Parathyroid adenoma (tissue), 2 donors: ENCODE results near the gene ECT2L.

Experiments
- H2AFZ ChIP-seq: fragments of 300-600 bp; sonication (generic); one replicate; pipeline ENCODE4 v1.7.0; 2017; ENCODE audit warnings: antibody characterized with exemption, mild to moderate bottlenecking
- H3K27ac ChIP-seq: fragments of 300-600 bp; sonication (generic); one replicate; pipeline ENCODE4 v1.7.0; 2017
- H3K27me3 ChIP-seq: fragments of 300-600 bp; sonication (generic); one replicate; pipeline ENCODE4 v1.7.0; 2017; ENCODE audit warnings: low read length; ENCODE audit not compliant: control insufficient read depth, insufficient read depth
- H3K36me3 ChIP-seq: fragments of 300-600 bp; sonication (generic); one replicate; pipeline ENCODE4 v1.7.0; 2017; ENCODE audit warnings: low read length; ENCODE audit not compliant: control insufficient read depth, insufficient read depth
- H3K4me1 ChIP-seq: fragments of 300-600 bp; sonication (generic); one replicate; pipeline ENCODE4 v1.7.0; 2017; ENCODE audit warnings: control low read depth
- H3K4me2 ChIP-seq: fragments of 300-600 bp; sonication (generic); one replicate; pipeline ENCODE4 v1.7.0; 2017; ENCODE audit warnings: low read length
- H3K4me3 ChIP-seq: fragments of 300-600 bp; sonication (generic); one replicate; pipeline ENCODE4 v1.7.0; 2017; ENCODE audit warnings: low read depth, low read length
- H3K79me2 ChIP-seq: fragments of 300-600 bp; sonication (generic); one replicate; pipeline ENCODE4 v1.7.0; 2017; ENCODE audit warnings: control low read depth
- H3K9ac ChIP-seq: fragments of 300-600 bp; sonication (generic); one replicate; pipeline ENCODE4 v1.7.0; 2017; ENCODE audit warnings: mild to moderate bottlenecking
- H3K9me3 ChIP-seq: fragments of 300-600 bp; sonication (generic); one replicate; pipeline ENCODE4 v1.7.0; 2017; ENCODE audit warnings: low read length; ENCODE audit not compliant: control insufficient read depth
- TF ChIP-seq, protein P1 (sequence below): fragments of 300-600 bp; sonication (generic); IDR thresholded peaks from one replicate; pipeline ENCODE4 v1.7.0; 2017; ENCODE audit warnings: antibody characterized with exemption, mild to moderate bottlenecking
- donor health status: primary hyperparathyroidism.

Gene ECT2L

GRCh38 chr6:138873191-138873590 lies 77.3 kb downstream of the ECT2L start:
- no peaks in the 10 kb centered on the region for H3K27me3 ChIP-seq
- no peaks in the 10 kb centered on the region for H3K79me2 ChIP-seq
- TF ChIP-seq, protein P1, sequence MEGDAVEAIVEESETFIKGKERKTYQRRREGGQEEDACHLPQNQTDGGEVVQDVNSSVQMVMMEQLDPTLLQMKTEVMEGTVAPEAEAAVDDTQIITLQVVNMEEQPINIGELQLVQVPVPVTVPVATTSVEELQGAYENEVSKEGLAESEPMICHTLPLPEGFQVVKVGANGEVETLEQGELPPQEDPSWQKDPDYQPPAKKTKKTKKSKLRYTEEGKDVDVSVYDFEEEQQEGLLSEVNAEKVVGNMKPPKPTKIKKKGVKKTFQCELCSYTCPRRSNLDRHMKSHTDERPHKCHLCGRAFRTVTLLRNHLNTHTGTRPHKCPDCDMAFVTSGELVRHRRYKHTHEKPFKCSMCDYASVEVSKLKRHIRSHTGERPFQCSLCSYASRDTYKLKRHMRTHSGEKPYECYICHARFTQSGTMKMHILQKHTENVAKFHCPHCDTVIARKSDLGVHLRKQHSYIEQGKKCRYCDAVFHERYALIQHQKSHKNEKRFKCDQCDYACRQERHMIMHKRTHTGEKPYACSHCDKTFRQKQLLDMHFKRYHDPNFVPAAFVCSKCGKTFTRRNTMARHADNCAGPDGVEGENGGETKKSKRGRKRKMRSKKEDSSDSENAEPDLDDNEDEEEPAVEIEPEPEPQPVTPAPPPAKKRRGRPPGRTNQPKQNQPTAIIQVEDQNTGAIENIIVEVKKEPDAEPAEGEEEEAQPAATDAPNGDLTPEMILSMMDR = no peak
- H3K9ac ChIP-seq = no peak overlapping the region
- no peak overlapping the region for H2AFZ ChIP-seq
- H3K27ac ChIP-seq = no peak overlapping the region
- H3K4me2 ChIP-seq = no peak overlapping the region
- no peaks in the 10 kb centered on the region for H3K36me3 ChIP-seq
- H3K4me1 ChIP-seq = no peaks in the 10 kb centered on the region
- no peaks in the 10 kb centered on the region for H3K9me3 ChIP-seq
- H3K4me3 ChIP-seq = no peak overlapping the region

GRCh38 chr6:138882369-138883017 lies 86.6 kb downstream of the ECT2L start:
- Histone ChIP-seq H3K4me2 (no peak overlapping the region), H3K36me3 (no peaks in the 10 kb centered on the region), H3K27ac (no peak overlapping the region), H3K4me3 (no peak overlapping the region), H3K27me3 (no peaks in the 10 kb centered on the region), H3K79me2 (no peaks in the 10 kb centered on the region), H3K4me1 (no peaks in the 10 kb centered on the region), H3K9me3 (no peaks in the 10 kb centered on the region), H3K9ac (no peak overlapping the region), H2AFZ (no peak overlapping the region)
- TF ChIP-seq, protein P1 = no peak

DNA sequence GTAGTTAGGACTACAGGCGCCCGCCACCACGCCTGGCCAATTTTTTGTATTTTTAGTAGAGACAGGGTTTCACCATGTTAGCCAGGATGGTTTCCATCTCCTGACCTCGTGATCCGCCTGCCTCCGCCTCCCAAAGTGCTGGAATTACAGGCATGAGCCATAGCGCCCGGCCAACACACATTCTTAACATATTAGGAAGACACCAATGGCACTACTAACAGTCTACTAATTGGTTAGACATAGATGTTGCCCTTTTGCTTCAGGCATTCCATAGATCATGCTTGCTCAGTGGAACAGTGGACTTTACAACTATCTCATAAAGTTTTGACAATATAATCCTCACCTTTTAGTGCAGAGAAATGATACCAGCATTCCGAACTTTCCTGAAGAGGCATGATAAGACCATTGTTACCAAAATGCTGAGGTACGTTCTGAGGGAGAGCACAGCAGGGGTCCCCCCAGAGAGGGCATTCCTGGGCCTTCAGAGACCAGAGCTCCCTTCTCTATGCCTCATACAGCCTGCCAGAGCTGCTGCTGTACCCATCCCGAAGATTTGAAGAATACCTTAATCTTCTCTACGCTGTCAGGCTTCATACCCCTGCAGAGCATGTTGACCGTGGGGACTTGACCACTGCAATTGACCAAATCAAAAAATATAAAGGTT lies 89.4 kb downstream of the ECT2L start:
- Histone ChIP-seq H2AFZ (no peak overlapping the region), H3K79me2 (no peaks in the 10 kb centered on the region), H3K4me1 (no peaks in the 10 kb centered on the region), H3K27ac (no peak overlapping the region), H3K9me3 (no peaks in the 10 kb centered on the region), H3K27me3 (no peaks in the 10 kb centered on the region), H3K4me2 (no peak overlapping the region), H3K36me3 (no peaks in the 10 kb centered on the region), H3K4me3 (no peak overlapping the region), H3K9ac (no peak overlapping the region)
- TF ChIP-seq, protein P1 = no peak

DNA sequence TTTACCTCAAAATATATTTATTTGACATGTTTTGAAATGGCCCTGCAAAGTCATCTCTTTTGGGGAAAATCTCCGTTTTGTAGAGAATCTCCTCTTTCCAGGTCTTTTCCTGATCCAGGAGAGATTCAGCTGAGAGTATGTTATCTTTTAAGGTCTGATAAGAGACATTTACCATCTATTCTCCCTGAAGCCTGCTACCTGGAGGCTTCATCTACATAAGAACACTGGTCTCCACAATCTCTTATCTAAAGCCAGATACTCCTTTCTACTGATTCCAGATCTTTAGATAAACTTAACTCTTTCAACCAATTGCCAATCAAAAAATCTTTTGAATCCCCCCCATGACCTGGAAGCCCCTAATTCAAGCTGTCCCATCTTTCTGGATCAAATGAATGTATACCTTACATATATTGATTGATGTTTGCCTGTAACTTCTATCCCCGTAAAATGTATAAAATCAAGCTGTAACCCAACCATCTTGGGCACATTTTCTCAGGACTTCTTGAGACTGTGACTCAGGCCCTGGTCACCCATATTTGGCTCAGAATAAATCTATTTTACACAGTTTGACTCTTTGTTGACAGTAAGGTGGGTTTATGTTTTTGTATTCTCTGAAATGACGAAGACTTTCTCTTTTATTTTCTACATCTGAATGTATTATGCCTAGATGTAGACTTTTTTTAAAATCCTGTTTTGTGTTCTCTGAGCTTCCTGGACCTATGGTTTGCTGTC lies 95.5 kb downstream of the ECT2L start:
- H3K4me3 ChIP-seq = no peak overlapping the region
- no peaks in the 10 kb centered on the region for H3K27me3 ChIP-seq
- H3K9ac ChIP-seq = no peak overlapping the region
- no peaks in the 10 kb centered on the region for H3K4me1 ChIP-seq
- no peak overlapping the region for H2AFZ ChIP-seq
- H3K79me2 ChIP-seq = no peaks in the 10 kb centered on the region
- no peak overlapping the region for H3K27ac ChIP-seq
- H3K36me3 ChIP-seq = no peaks in the 10 kb centered on the region
- H3K4me2 ChIP-seq = no peak overlapping the region
- H3K9me3 ChIP-seq = no peaks in the 10 kb centered on the region
- TF ChIP-seq, protein P1 = no peak
